ENCODE results near the gene AMDHD2.
"Not testable (repeated sequence)": the region's sequence is repeated elsewhere in the genome, so short reads cannot be mapped to it uniquely, and the experiment has no call there.

AMDHD2 gene

DNA sequence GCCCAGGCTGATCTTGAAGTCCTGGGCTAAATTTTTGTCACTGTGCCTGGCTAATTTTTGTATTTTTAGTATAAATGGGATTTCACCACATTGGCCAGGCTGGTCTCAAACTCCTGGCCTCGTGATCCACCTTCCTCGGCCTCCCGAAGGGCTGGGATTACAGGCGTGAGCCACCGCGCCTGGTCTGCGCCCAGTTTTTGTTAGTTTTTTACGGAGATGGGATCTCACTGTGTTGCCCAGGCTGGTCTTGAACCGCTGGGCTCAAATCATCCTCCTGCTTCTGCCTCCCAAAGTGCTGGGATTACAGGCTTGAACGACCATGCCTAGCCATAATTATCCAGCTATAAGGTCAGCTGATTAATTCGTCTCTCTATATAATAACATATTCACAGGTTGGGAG, 13.7 kb downstream of the AMDHD2 start:
- DNase-seq (ENCODE audit: low read depth in 2 of 2), result no peak

DNA sequence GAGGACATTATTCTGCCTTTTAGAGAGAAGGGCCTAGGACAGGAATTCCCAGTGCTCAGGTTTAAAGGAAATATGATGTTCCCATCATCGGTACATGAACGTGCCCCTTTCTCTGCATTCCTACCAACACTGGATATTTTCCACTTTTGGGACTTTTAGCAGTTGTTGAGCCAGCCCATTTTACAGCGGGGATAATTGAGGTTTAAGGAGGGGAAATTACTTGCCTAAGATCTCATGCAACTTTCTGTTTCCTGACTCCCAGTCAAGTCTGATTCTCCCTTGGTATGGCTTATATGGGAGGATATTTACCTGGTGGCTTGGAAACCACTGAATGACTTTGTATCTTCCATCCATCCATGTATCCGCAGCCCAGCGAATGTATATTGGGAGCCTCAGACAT, 14.2 kb downstream of the AMDHD2 start:
- DNase-seq (ENCODE audit: low read depth in 2 of 2), result not testable (repeated sequence)

DNA sequence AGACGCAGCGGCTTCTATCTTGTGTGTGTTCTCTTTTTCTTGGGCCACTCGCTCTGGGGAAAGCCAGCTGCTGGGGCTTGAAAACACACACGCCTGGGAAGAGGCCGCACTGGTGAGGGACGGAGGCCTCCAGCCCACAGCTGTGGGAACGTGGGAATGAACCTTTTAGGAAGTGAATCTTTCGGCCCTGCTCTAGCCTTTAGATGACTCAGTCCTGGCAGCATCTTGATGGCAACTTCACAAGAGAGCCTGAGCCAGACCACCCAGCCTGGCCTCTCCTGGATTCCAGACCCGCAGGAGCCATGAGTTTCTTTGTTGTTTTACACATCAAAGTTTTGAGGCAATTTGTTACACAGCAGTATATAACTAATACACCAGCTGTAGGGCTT, 15.4 kb downstream of the AMDHD2 start:
- peak in 1 of 2 experiments; percentile 13 for DNase-seq (ENCODE audit: low read depth in 2 of 2)

- DNase-seq (ENCODE audit: low read depth in 2 of 2), result peak; percentile 81 to 86
Measured at GRCh38 chr16:2537451-2538379, 17.5 kb downstream of the AMDHD2 start, which contains the start of gene PDPK1. TSS of gene PDPK1 (plus strand) at chr16:2538021. CDS start at chr16:2538113, 92 bp downstream.

GRCh38 chr16:2539192-2539844, 19.1 kb downstream of the AMDHD2 start:
- not testable (repeated sequence) for DNase-seq (ENCODE audit: low read depth in 2 of 2)

DNA sequence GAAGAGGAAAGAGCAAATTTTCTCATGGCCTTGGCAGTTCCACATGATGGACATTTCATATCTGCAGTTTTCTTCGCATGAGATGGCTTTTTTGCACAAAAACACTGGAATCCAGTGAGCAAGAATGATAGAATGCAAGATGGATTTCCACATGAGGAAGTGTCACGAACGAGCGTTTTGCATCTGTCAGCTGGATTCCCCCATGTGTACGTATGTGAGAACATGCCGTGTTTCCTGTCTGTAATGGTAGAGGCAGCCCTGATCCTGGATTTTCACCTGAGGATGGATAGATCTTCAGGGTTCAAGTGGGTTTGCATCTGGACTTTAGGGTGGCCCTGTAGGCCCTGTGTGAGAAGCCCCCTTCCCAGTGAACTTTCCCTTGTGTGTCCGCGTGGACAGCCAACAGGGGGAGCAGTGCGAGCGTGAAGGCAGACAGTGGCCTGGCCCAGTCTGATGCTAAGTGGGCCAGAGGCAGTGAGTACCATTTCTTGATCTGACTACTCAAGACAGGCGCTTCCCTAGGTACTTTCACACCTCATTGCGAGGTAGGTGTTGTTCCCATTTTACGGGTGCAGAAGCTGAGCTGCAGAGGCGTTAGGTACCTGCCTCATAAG, 19.8 kb downstream of the AMDHD2 start:
- DNase-seq (ENCODE audit: low read depth in 2 of 2), result not testable (repeated sequence)

DNA sequence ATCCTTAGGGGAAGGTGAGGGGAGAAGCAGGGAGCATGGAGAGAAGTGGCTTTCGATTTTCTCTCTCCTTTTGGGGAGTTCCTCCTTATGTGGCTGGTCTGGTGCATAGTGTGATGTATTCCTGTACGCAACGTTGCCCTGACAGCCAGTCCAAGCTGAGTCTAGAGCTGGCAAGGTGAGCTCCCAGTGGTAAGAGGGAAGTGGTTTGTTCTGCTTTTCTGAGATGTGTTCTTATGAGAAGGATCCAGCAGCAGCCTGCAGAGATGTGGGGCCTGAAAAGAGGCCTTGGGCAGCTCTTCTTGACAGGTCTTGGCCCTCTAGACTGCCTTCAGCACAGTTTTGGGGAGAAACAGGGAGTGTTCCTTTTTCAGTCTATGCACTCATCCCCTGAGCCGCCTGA, 20.7 kb downstream of the AMDHD2 start:
- DNase-seq (ENCODE audit: low read depth in 2 of 2), result not testable (repeated sequence)

DNA sequence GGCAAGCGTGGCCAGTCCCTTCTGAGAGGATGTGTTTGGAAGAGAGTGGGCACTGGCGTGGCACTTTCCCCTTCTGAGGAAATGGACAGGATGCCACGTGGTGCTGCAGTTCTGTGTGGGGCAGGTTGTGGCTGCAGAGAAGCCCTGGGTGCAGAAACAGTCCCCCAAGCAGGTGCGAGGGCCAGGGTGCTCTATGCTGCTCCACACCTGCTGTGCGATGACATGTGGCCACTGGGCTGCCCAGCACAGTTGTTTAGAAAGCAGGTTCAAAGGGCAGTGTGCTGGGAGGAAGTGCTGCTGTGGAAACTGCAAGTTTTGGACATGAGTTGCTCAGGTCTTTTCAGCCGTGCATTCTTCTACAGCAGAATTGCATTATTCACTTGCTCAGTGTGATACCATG, 21.2 kb downstream of the AMDHD2 start:
- DNase-seq (ENCODE audit: low read depth in 2 of 2), result not testable (repeated sequence)

DNA sequence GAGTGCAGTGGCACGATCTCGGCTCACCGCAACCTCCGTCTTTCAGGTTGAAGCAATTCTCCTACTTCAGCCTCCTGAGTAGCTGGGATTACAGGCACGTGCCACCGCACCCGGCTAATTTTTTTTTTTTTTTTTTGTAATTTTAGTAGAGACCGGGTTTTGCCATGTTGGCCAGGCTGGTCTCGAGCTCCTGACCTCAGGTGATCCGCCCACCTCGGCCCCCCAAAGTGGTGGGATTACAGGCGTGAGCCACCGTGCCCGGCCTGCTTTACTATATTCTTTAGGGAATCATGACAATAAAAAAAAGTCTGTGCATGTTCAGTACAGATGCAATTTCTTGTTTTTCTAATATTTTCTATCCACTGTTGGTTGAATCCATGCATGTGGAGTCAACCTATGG, 23.6 kb downstream of the AMDHD2 start:
- DNase-seq (ENCODE audit: low read depth in 2 of 2), result not testable (repeated sequence)

DNA sequence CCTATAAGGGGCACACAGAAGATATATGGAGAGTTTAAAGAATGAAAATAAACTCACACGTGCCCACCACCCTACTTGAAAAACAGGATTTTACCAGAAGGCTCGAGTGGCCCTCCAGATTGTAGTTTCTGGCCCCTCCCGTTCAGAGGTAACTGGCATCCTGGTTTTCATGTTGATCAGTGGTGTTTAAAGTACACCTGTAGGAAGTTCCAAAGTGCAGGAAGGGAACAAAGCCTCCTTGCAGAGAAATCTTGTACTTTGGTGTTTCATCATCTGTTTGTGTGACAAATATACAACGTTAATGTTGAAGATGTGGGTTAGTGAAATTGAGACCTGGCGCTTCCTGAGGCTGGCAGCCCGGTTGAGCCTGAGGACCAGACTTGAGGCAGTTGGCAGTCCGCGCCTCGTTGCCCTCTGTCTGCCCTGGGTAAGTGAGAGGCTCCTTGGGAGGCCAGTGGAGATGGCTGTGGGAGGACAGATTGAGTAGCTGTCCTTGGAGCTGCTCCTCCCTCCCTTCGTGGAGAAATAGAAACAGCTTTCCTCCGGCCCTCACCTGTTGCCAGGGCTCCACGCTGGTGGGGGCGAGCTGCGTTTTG, 30.2 kb downstream of the AMDHD2 start:
- not testable (repeated sequence) for DNase-seq (ENCODE audit: low read depth in 2 of 2)

DNA sequence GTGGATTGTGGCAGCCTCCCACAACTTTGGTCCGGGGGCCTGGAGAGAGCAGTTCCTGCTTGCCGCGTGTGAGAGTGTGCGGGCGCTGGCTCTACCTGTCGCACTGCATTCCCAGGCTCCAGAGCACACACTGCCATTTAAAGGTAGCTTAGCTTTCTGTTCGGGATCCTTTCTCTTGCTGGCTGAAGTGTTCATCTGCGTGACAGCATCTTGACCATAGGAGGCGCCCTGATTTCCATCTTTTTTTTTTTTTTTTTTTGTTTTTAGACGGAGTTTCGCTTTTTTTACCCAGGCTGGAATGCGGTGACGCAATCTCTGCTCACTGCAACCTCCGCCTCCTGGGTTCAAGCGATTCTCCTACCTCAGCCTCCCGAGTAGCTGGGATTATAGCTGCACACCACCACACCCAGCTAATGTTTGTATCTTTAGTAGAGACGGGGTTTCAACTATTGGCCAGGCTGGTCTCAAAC, 31.3 kb downstream of the AMDHD2 start:
- not testable (repeated sequence) for DNase-seq (ENCODE audit: low read depth in 2 of 2)

- DNase-seq (ENCODE audit: low read depth in 2 of 2), result not testable (repeated sequence)
Measured at GRCh38 chr16:2554709-2555425, 34.7 kb downstream of the AMDHD2 start.

DNA sequence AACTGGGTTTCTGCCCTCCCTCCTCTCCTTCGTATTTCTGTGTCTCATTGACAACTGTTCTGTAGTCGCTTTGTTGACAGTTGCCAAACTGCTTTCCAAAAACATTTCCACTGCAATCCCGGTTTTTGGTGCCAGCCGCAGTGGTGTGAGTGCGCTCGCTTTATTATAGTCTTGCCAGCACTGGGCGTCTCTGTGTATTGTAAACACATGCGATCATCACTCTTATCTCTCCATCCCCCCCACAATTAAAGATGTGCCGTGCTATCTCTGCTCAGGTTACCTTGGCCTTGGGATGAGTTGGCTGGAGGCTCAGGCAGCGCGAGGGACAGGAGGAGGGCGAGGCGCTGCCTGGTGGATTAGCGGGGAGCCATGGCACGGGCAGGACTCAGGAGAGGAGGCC, 37.0 kb downstream of the AMDHD2 start:
- DNase-seq (ENCODE audit: low read depth in 2 of 2), result not testable (repeated sequence)

DNA sequence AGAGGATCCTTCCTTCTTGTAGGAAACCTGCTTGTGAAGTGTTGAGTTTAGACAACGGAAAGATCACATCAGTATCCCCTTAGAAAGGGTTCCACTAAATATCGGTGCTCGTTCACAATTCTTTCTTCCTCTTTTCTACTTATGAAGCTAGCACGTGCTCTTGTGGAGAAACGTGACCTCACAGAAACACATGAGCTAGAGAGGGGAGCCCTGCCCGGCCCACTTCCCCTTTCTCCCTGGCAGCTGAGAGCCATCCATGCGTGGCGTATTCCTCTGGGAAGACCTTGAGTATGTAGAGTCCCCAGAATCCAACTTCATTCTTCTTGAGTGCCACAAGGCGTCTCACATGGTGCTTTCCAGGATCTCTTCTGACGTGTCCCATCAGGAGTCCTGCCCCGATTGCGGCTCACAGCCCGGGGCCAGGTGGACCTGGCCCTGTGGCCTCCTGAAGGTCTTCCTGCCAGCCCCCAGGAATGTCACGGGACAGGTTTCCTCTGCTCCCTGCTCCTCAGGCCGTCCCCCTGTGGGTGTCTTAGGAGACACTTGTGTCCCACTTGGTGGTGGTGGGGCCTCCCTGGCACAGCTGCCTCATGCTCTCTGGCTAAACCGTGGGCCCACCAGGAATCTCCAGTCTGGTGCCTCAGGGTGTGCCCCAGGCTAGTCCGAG, 40.1 kb downstream of the AMDHD2 start:
- DNase-seq (ENCODE audit: low read depth in 2 of 2), result not testable (repeated sequence)

DNA sequence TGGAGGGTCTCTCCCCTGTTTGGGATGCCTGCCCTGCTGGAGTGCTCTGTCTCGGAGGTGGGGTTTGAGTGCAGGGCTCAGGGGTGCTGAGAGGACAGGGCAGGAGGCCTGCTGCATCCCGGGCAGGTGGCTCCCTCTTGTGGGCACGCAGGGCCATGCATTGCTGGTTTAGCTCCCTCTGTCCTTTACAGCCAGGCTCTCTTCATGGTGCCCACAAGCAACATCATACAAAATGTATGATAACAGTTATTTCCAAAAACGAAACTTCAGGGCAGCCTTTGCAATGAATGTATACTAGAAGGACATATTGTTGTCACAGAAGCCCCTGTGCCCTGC, 40.6 kb downstream of the AMDHD2 start:
- not testable (repeated sequence) for DNase-seq (ENCODE audit: low read depth in 2 of 2)

- not testable (repeated sequence) for DNase-seq (ENCODE audit: low read depth in 2 of 2)
Measured at GRCh38 chr16:2567506-2567905, 47.3 kb downstream of the AMDHD2 start.

DNA sequence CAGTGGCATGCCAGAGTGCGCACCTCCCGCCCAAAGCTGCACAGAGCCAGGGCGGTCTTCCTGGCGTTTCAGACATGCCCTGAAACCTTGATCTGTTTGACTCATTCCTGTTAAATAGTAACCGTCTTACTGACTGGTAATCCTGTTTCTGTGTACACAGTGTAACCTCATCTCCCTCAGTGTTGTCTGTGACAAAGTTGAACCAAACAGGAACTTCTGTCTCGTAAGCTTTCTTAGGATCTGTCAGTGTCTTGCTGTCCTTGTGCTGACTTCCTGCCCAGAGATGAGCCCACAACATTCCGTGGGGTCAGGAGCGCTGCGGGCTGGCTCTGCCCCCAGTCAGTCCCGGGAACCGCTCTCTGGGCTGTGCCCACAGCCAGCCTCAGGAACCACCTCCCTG, 48.4 kb downstream of the AMDHD2 start:
- not testable (repeated sequence) for DNase-seq (ENCODE audit: low read depth in 2 of 2)

DNA sequence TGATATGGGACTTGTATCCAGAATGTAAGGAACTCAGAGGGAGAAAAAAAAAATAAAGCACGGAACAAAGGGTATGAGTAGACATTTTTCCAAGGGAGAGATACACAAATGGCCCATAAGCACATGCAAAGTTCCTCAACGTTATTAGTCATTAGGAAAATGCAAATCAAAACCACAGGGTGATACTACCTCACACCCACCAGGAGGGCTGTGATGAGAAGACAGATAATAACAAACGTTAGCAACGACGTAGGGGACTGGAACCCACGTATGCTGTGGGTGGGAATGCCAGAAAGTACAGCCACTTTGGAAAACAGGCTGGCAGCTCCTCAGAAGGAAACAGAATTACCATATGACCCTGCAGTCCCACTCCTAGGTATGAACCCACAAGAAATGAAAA, 52.5 kb downstream of the AMDHD2 start:
- not testable (repeated sequence) for DNase-seq (ENCODE audit: low read depth in 2 of 2)

DNA sequence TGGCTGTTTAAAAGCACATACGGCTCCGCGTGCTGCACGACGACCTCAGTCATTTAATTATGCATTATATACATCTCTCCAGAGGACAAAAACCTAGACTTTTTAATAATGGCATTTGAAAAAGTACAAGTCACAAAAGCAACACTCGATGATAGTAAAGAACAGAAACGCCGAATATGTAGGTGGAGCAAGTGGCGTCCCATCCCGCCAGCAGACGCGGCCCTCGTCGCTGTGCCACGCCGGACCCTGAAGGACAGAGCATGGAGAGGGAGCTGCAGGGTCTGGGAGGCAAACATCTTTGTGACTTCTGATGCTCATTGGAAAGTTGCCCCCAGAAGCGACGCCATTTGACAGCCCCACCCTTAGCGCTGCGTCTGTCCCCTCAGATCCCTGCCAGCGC, 55.7 kb downstream of the AMDHD2 start:
- not testable (repeated sequence) for DNase-seq (ENCODE audit: low read depth in 2 of 2)

GRCh38 chr16:2577044-2577443, 56.9 kb downstream of the AMDHD2 start:
- DNase-seq (ENCODE audit: low read depth in 2 of 2), result not testable (repeated sequence)

DNA sequence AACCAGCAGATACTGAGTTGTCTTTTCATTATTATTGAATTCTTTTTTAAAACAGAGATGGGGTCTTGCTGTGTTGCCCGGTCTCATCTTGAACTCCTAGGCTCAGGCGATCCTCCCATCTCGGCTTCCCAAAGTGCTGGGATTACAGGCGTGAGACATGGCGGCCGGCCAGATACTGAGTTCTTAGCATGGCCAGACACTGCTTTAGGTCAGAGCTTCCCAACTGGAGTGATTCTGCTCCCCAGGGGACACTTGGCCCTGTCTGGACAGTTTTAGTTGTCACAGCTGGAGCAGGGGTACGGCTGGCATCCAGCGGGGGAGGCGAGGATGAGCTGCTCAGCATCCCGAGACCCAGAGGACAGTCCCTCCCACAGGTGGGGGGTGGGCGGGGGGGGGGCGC, 58.7 kb downstream of the AMDHD2 start:
- not testable (repeated sequence) for DNase-seq (ENCODE audit: low read depth in 2 of 2)
